MG63 (cell line): ENCODE results near the gene GFRA1. TPM values are rescaled to one million over a fixed set of nuclear protein-coding genes. Genes with fewer than 3 reads are reported as not detected.

Experiments used
- DNase-seq: peaks from one replicate; pipeline ENCODE4 v3.0.0-alpha.2; 2020
- H3K27me3 ChIP-seq: fragments of 250-450 bp; sonication (Bioruptor Pico); 2 replicates; pipeline ENCODE4 v1.5.1; 2020; ENCODE audit warnings: mild to moderate bottlenecking, moderate library complexity
- H3K36me3 ChIP-seq: fragments of 250-450 bp; sonication (Bioruptor Pico); 2 replicates; pipeline ENCODE4 v1.5.1; 2020; ENCODE audit warnings: mild to moderate bottlenecking, moderate library complexity
- H3K4me3 ChIP-seq: fragments of 250-450 bp; sonication (Bioruptor Pico); 2 replicates; pipeline ENCODE4 v1.5.1; 2020; ENCODE audit warnings: mild to moderate bottlenecking, moderate library complexity
- H3K9me3 ChIP-seq: fragments of 250-450 bp; sonication (Bioruptor Pico); 2 replicates; pipeline ENCODE4 v1.5.1; 2020; ENCODE audit warnings: mild to moderate bottlenecking, moderate library complexity
- total RNA-seq: library from RNA; depleted of rRNA; stranded (reverse); fragments of >200 nt; shearing (Covaris generic); gene quantifications from 2 replicates; pipeline ENCODE4 v1.2.3, GENCODE V29; 2014; ENCODE audit warnings: low replicate concordance; rRNA removed

GFRA1 gene, protein sequence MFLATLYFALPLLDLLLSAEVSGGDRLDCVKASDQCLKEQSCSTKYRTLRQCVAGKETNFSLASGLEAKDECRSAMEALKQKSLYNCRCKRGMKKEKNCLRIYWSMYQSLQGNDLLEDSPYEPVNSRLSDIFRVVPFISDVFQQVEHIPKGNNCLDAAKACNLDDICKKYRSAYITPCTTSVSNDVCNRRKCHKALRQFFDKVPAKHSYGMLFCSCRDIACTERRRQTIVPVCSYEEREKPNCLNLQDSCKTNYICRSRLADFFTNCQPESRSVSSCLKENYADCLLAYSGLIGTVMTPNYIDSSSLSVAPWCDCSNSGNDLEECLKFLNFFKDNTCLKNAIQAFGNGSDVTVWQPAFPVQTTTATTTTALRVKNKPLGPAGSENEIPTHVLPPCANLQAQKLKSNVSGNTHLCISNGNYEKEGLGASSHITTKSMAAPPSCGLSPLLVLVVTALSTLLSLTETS
- 27.6 and 47.6 TPM in 2 replicates for total RNA-seq

- peak; percentile 42 for DNase-seq
- Histone ChIP-seq H3K27me3 (0 out of 2 replicates have a peak, but pooled peaks cover 2% of the 10 kb centered on the region), H3K36me3 (no peaks in the 10 kb centered on the region)
These were observed at the start of gene GFRA1 for GRCh38 chr10:116272440-116273283. Gene GFRA1, minus strand, starts transcription at chr10:116273206. Its CDS starts 1,177 bp downstream, at chr10:116272029.

GRCh38 chr10:116316503-116316902 is 43.5 kb upstream of the GFRA1 start:
- Histone ChIP-seq H3K4me3 (no peak overlapping the region), H3K27me3 (no peaks in the 10 kb centered on the region), H3K36me3 (no peaks in the 10 kb centered on the region), H3K9me3 (no peaks in the 10 kb centered on the region)
- DNase-seq, result no peak

More at GRCh38 chr10:116272440-116273283, at the start of gene GFRA1:
- no peaks in the 10 kb centered on the region for H3K9me3 ChIP-seq
- H3K4me3 ChIP-seq, result peak within 1 kb of the TSS; percentile 62

DNA sequence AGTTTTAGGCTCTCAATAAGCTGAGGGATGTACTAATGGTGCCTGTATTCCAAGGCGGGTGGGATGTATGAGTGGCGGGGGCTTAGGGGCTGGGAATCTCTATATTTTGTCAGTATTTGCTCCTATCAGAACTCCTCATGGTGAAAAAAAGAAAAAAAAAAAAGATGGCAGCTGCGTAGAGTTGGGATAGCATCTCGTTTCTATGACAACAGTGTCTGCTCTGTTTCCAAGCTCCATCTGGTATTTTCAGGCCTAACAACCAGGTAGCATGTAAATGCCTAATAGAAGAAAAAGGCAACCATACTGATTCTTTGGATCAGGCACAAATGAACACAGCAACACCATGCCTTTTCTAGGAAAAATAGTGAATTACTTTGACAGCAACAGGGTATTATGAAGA is 39.5 kb upstream of the GFRA1 start:
- Histone ChIP-seq H3K9me3 (no peaks in the 10 kb centered on the region), H3K36me3 (no peaks in the 10 kb centered on the region), H3K4me3 (no peak overlapping the region), H3K27me3 (no peaks in the 10 kb centered on the region)
- DNase-seq, result no peak

- DNase-seq, result no peak
- H3K4me3 ChIP-seq, result no peak overlapping the region
- no peaks in the 10 kb centered on the region for H3K36me3 ChIP-seq
- no peaks in the 10 kb centered on the region for H3K9me3 ChIP-seq
- H3K27me3 ChIP-seq, result no peaks in the 10 kb centered on the region
These were observed 38.9 kb upstream of the GFRA1 start for GRCh38 chr10:116311706-116312490.

GRCh38 chr10:116311016-116311415 is 38.0 kb upstream of the GFRA1 start:
- Histone ChIP-seq H3K4me3 (no peak overlapping the region), H3K27me3 (no peaks in the 10 kb centered on the region), H3K9me3 (no peaks in the 10 kb centered on the region; the same call in 1 of the 2 replicates), H3K36me3 (no peaks in the 10 kb centered on the region)
- DNase-seq, result no peak

GRCh38 chr10:116307455-116307854 is 34.4 kb upstream of the GFRA1 start:
- peaks cover 2% of the 10 kb centered on the region; the same call in 1 of the 2 replicates for H3K9me3 ChIP-seq
- H3K27me3 ChIP-seq, result no peaks in the 10 kb centered on the region
- DNase-seq, result no peak
- H3K36me3 ChIP-seq, result no peaks in the 10 kb centered on the region
- H3K4me3 ChIP-seq, result no peak overlapping the region

- DNase-seq, result no peak
- no peaks in the 10 kb centered on the region for H3K27me3 ChIP-seq
These were observed 33.8 kb upstream of the GFRA1 start for GRCh38 chr10:116306847-116307246.

GRCh38 chr10:116304923-116305322 is 31.9 kb upstream of the GFRA1 start:
- Histone ChIP-seq H3K9me3 (peaks cover 2% of the 10 kb centered on the region; the same call in 1 of the 2 replicates), H3K4me3 (no peak overlapping the region), H3K36me3 (no peaks in the 10 kb centered on the region), H3K27me3 (no peaks in the 10 kb centered on the region)
- no peak for DNase-seq

More at GRCh38 chr10:116306847-116307246, 33.8 kb upstream of the GFRA1 start:
- H3K4me3 ChIP-seq, result no peak overlapping the region
- H3K9me3 ChIP-seq, result peaks cover 2% of the 10 kb centered on the region; the same call in 1 of the 2 replicates
- H3K36me3 ChIP-seq, result no peaks in the 10 kb centered on the region

- Histone ChIP-seq H3K9me3 (no peaks in the 10 kb centered on the region), H3K27me3 (no peaks in the 10 kb centered on the region)
- no peak for DNase-seq
These were observed 27.5 kb upstream of the GFRA1 start for GRCh38 chr10:116300542-116300941.

DNA sequence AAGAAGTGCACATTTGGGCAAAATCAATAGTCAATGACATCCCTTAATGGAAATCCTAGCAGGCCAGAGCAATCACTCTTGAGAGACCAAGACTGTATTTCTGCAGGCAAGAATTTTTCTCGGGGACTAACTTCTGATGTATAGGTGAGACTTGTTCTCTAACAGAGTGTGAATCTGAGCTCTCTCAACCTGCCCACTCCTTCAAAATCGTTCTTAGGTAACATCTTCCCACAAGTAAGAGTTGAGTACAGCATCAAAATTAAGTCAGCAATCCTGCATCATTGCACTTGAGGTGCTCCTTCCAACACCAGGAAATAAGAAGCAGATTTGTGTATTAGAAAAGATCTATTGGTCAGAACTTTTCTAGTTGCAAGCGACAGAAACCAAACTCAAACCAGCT is 25.6 kb upstream of the GFRA1 start:
- H3K9me3 ChIP-seq, result no peaks in the 10 kb centered on the region
- no peak for DNase-seq
- H3K4me3 ChIP-seq, result no peak overlapping the region
- H3K27me3 ChIP-seq, result no peaks in the 10 kb centered on the region
- no peaks in the 10 kb centered on the region for H3K36me3 ChIP-seq

More at GRCh38 chr10:116300542-116300941, 27.5 kb upstream of the GFRA1 start:
- no peak overlapping the region for H3K4me3 ChIP-seq
- no peaks in the 10 kb centered on the region for H3K36me3 ChIP-seq

DNA sequence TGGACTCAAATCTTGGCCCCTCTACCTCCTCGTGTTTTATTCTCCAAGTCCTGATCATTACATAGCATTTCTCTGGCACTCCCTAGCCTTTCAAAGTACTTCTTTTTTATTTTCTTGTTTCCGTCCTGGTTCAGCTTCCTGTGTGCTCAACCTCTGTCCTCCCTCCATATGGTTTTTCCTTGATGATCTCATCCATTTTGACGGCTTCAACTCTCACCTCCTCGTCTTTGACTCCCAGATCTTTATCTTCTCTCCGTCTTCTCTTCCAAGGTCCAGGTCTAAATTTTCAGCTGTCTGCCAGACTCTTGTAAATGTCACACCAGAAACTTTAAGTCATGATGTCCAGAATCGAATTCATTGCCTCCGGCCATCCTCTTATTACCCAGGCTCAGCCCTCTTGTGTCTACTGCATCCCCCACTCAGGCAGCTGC is 23.3 kb upstream of the GFRA1 start:
- no peak overlapping the region for H3K4me3 ChIP-seq
- no peaks in the 10 kb centered on the region for H3K9me3 ChIP-seq
- no peak for DNase-seq
- no peaks in the 10 kb centered on the region for H3K27me3 ChIP-seq
- H3K36me3 ChIP-seq, result no peaks in the 10 kb centered on the region

GRCh38 chr10:116292493-116292892 is 19.5 kb upstream of the GFRA1 start:
- no peak for DNase-seq
- H3K9me3 ChIP-seq, result no peaks in the 10 kb centered on the region
- H3K27me3 ChIP-seq, result no peaks in the 10 kb centered on the region
- H3K36me3 ChIP-seq, result no peaks in the 10 kb centered on the region
- H3K4me3 ChIP-seq, result no peak overlapping the region

GRCh38 chr10:116289652-116290051 is 16.6 kb upstream of the GFRA1 start:
- H3K27me3 ChIP-seq, result no peaks in the 10 kb centered on the region
- H3K9me3 ChIP-seq, result no peaks in the 10 kb centered on the region
- no peaks in the 10 kb centered on the region for H3K36me3 ChIP-seq
- no peak for DNase-seq
- H3K4me3 ChIP-seq, result no peak overlapping the region

GRCh38 chr10:116287906-116288501 is 15.0 kb upstream of the GFRA1 start:
- no peaks in the 10 kb centered on the region for H3K27me3 ChIP-seq
- no peak overlapping the region for H3K4me3 ChIP-seq
- no peaks in the 10 kb centered on the region for H3K9me3 ChIP-seq
- H3K36me3 ChIP-seq, result no peaks in the 10 kb centered on the region
- peak; percentile 18 for DNase-seq

DNA sequence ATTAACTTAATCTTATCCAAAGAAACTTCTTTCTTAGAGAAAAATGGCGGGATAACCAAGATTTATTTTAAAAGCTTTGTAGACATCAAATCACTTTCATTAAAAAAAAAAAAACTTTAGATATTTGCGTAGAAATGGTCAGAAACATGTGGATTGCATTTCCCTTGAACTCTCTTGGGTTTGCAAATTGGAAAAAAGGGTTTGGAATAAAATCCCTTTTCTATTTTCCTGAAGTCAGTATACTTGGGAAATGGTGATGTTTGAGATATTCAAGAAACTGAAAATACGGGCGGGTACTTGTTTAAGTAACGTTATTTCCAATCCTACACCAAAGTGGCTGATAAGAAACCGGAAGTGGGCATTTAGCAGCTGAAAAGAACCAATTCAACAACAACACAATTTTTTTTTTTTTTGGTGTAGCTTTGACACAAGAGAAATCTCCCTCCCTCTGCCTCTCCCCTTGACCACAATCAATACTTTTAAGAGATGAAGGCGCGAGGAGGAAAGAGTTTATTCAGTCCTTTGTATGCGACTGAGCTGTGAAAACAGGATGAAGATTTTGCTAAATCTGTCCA is 13.7 kb upstream of the GFRA1 start:
- Histone ChIP-seq H3K27me3 (no peaks in the 10 kb centered on the region), H3K36me3 (no peaks in the 10 kb centered on the region), H3K9me3 (no peaks in the 10 kb centered on the region), H3K4me3 (no peak overlapping the region)
- DNase-seq, result no peak

GRCh38 chr10:116281775-116282174 is 8.8 kb upstream of the GFRA1 start:
- no peaks in the 10 kb centered on the region for H3K9me3 ChIP-seq
- no peak for DNase-seq
- H3K27me3 ChIP-seq, result no peaks in the 10 kb centered on the region
- no peaks in the 10 kb centered on the region for H3K36me3 ChIP-seq
- H3K4me3 ChIP-seq, result no peak overlapping the region
